Measurements from ENCODE around the gene SP8.

GRCh38 chr7:20816372-20816959, 29.8 kb upstream of the SP8 start:
- no peak for TF ChIP-seq PATZ1 (CRISPR knock-in tag; IDR thresholded peaks at IDR 0.05; ENCODE audit: borderline replicate concordance)
- TF ChIP-seq ZFP3 (CRISPR knock-in tag; IDR thresholded peaks at IDR 0.05) = no peak
- no peak for TF ChIP-seq RARB (CRISPR knock-in tag; IDR thresholded peaks at IDR 0.05)
- TF ChIP-seq TCF4 (CRISPR knock-in tag; IDR thresholded peaks at IDR 0.05; ENCODE audit: borderline replicate concordance) = no peak
